ENCODE data around the gene MRPL47.
"Not testable (repeated sequence)": the region's sequence is repeated elsewhere in the genome, so short reads cannot be mapped to it uniquely, and the experiment has no call there.

Gene MRPL47

DNA sequence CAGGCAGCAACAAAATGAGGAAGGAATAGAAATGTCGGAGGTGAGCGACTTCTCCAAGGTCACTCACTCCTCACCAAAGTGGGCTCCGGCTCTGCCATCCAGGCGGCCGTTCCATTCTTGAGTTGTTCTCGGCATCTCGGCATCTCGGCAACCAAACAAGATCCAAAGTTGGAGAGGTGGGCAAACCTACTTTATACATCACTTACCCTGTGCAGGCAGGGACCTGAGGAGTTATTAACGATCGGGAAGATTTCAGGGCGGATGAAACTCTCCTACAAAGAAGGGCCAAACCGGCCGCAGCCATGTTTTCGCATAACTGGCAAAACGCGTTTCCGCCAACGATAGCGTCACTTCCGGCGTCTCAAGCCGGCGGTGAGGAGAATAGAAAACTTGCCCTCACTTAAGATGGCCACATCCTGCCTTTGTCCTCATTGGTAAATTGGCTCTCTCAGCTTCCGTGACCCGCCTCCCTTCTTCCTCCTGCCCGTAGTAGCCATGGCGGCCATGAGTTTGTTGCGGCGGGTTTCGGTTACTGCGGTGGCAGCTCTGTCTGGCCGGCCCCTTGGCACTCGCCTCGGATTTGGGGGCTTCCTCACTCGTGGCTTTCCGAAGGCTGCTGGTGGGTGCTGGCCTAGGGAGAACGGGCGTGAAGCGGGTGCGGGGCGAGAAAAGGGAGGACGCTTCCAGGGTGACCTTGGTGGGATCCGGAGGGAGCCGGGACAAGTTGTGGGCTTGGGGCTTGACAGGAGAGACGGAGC is at the start of gene MRPL47, which contains the start of gene NDUFB5:
MRPL47 (minus strand) TSS at position 318 of the 758 bp plus-strand sequence; CDS start at position 304, 14 bp downstream.
NDUFB5 (plus strand) TSS at position 474 of the 758 bp plus-strand sequence; CDS start at position 496, 22 bp downstream.
- DNase-seq: peak; percentile 92

DNA sequence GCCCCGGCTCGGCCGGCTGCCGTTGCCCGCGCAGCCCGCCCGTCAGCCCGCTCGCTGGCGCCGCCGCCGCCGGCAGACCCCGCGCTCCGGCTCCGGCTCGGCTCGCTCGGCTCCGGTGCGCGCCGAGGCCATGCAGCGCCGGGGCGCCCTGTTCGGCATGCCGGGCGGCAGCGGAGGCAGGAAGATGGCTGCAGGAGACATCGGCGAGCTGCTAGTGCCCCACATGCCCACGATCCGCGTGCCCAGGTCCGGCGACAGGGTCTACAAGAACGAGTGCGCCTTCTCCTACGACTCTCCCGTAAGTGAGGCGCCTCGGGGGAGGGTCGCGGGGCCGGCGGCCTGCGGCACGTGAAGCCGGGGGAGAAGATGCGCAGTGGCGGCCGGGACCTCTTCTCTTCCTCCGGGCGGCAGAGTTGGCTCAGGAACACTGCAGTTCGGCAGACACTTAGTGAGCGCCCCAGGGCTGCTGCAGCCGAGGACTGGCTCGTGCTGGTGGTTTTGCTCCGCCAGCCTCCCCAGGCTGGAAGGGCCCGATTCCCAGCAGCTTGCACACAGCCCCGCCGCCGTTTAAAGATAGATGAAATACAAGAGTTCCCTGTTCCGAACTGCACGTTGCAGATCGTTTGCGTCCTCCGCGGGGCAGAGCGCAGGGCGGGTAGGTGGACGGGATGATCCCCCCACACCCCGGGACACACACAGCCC is 48.8 kb upstream of the MRPL47 start:
- peak; percentile 65 for DNase-seq

DNA sequence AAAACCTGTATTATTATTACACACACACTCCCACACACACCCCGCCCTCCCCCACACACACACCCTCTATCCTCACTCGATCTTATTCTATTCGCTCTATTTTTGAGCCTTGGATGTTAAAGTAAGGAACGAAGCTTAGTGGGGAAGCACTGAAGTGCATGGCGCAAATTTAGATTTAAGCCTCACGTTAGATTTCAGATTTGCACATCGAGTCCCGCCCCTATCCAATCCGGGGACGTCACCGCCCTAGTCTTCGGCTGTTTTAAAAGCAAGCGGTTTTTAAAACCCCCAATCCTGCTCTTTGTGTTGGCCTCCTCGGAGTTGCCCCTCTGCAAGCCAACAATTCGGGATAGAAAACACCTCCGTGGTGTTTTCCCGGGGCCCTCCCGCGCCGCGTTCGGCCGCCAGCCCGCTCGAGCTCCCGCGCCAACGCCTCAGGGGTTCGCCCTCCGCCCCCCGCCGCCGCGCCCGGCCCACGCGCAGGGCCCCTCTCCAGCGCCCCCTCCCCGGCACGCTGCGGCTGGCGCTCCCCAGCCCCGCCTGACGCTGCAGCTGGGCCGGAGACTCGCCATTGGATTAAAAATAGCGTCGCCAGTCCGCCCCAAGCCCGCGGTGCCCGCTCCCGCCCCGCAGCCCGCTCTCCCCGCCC is 48.1 kb upstream of the MRPL47 start, which contains the start of gene USP13:
USP13 (plus strand) TSS at position 594 of the 649 bp plus-strand sequence. CDS start 186 bp downstream, outside the sequence.
- peak; percentile 60 for DNase-seq

DNA sequence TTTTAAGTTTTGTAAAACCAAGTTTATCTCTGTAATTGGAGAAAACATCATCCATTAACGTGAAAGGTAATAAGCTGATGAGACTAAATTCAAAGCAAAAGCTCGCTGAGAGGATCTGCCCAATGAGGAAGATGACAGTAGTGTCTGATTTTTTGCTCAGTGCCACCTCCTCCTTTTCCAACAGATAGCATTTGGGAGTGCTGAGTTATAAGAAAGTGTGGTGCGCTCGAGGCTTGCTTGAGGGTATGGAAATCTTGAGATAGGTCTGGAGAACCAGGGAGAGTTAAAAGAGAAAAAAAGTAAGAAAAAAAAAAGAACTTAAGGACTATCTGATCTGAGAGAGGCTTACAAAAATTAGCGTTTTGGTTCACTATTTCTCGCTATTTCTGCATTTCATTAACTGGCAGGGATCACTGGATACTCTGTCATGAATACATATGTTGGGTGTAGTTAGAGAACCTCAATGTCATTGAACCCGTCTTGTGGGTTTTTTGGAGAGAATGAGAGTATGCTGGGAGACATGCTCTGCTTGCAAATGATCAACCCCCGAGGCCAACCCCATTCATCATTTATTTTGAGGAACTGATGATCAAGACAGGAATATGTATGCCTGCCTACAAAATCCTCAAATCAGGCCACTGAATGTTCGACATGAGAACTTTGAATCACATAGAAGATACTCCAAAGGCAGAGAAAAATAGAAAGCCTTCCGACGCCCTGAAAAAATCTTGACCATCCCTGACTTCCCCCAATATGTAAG is 47.4 kb upstream of the MRPL47 start:
- no peak for DNase-seq

DNA sequence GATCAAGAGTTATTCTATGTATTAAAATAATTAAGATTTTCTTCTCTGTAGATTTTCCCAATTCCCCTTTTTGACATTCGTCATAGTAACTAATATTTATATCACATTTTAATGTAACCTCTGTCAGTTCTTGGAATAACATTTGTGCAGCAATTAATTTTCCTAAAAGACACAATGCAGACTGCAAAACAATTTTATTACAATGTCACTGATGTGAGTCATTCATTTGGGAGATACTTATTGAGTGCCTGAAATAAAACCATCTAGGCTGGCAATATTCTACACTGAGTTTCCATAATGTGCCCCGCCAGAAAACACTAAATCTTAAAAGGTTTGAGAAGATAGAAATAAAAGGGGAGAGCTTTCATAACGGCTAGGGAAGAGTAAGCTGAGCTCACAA is 41.7 kb upstream of the MRPL47 start:
- no peak for DNase-seq

DNA sequence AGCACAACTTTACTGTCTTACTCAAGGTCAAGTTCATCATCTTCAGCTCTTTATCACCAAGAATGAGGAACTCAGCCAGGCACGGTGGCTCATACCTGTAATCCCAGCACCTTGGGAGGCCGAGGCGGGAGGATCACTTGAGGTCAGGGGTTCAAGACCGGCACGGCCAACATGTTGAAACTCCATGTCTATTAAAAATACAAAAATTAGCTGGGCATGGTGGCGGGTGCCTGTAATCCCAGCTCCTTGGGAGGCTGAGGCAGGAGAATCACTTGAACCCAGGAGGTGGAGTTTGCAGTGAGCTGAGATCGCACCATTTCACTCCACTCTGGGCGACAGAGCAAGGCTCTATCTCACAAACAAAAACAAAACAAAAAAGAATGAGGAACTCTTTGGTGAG is 39.4 kb upstream of the MRPL47 start:
- not testable (repeated sequence) for DNase-seq

DNA sequence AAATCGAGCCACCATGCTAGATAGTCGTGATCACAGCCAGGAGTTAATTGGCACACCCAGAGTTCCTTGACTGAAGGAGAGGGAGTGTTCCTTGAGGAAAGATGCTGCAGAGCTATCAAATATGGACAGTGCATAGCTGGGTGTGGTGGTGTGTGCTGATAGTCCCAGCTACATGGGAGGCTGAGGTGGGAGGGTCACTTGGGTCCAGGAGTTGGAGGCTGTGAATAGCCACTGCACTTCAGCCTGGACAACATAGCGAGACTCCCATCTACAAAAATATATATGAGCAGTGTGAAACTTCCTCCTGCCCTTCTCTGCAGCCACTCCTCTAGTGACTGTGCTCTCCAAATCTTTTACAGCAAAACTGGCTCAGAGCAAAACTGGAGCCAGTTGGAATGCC is 38.4 kb upstream of the MRPL47 start:
- no peak for DNase-seq

DNA sequence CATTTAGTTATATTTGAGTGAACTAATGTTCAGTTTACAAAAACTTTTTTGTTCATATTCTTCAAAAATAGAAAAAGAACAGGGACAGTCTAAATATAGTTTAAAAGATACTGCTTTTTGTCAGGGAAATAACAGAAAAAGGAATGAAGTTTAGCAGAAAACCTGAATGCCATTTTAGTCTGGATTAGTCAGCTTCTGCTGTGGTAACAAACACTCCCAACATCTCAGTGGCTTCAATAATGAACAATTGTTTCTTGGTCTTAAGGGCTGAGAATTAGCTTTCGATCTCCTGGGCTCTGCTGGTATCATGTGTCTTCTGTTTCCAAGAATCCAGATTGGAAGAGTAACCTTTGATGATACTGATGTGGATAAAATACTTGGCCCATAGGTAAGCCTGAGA is 36.0 kb upstream of the MRPL47 start:
- no peak for DNase-seq

DNA sequence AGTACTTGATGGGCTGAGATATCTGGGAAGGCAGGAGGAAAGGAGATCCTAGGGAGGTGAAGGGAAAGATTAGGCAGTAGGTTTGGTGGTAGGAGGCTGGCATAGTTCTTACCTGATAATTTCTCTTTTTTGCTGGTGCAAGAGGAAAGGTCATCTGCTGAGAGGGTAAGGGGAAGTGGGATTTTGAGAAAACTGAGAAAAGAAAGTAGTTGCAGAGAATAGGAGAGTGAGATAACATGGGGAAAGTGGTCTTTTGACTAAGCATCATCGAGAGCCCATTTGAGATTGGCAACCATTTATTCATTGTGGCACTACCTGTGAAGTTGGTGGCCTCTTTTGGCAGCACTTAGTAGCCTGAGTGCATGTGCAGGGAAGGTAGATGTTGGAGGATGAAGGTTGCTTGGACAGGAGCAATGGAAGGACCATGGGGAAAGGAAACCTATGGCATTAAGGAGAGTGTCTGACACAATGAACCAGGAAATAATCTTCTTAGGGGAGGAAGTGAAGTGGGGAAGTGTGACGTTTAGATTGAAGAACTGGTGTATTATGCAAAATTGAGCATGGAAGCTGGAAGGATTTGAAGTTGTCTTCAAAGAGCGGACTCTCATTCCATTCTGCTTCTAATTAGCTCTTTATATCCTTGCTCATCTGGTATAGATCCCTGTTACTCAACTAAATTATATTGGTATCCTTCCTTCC is 26.5 kb upstream of the MRPL47 start:
- no peak for DNase-seq

DNA sequence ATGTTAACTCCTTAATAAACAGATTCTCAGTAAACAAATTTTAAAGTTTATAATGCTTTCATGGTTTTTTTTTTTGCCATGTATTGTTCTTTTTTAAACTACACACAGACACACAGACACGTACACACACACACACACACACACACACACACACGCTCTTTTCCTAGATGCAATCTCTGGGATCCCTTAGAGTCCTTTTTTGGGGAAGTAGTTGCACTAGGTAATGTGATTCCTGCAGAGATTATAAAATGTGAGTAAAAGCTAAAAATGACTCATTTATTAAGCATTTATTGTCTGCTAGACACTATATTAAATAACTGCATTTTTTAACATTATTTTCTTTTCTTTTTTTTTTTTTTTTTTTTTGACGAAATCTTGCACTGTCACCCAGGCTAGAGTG is 20.0 kb upstream of the MRPL47 start:
- DNase-seq: no peak

DNA sequence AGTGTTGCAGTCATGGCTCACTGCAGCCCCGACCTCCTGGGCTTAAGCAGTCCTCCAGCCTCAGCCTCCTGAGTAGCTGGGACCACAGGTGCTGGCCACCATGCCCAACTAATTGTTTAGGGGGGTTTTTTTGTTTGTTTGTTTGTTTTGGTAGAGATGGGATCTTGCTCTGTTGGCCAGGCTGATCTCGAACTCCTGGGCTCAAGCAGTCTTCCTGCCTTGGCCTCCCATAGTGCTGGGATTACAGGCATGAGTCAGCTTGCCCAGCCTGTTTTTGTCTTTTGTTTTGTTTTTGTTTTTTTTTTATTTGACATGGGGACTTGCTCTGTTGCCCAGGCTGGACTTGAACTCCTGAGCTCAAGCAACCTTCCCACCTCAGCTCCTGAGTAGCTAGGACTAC is 17.6 kb upstream of the MRPL47 start:
- no peak for DNase-seq

DNA sequence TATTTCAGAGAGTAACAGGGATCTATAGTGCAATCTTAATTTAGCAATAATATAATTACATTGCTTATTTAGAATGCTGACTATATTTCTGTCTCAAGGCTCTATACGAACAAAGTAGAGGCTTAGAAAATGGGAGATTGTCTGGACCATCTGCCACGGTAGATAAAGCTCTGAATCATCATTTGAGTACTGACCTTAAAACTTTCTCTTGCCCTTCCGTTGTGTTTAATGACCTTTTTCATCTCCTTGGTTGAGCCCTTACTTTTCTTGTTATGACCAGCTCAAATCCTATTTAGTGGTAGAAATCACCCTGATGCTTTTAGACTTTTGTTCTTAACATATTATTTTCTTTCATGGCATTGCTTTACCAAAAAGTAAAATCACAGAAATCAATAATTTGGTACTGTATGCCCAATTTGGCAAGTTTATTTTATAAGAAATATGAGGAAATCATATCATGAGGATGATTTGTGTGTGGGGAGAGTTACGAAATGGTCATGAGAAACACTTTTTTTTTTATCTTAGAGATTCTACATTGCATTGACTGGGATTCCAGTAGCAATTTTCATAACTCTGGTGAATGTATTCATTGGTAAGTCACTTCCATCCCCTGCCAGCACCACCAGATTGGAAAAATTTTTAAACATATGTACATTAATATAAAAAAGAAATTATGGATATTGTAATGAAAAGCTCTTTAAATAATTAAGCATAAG is 11.2 kb upstream of the MRPL47 start:
- no peak for DNase-seq

DNA sequence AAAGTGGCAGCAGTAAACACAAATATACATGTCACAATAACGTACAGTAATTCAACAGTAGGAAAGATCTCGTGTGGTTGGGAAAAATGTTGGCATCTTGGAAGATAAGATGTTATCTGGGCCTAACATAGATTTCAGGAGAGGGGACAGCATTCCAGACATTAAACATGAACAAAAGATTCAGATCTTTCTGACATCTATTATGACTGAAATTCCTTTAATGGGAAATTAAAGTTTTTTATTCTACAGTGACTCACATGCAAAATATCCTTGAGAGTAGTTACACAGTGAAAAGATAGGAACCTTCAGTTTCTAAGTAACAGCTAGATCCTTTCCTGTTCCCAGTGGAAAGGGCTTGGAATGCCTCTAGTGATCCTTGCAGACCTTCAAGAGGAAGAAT is 9.4 kb upstream of the MRPL47 start:
- no peak for DNase-seq

DNA sequence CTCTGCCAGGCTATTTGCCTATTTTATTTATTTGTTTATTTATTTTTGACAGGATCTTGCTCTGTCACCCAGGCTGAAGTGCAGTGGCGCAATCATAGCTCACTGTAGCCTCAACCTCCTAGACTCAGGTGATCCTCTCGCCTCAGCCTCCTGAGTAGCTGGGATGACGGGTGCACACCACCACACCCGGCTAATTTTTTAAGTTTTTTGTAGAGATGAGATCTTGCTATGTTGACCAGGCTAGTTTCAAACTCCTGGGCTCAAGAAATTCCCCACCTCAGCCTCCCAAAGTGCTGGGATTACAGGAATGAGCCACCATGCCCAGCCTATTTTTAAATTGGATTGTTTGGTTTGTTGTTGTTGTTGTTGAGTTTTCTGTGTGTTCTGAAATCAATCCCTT is 5.6 kb upstream of the MRPL47 start:
- no peak for DNase-seq

DNA sequence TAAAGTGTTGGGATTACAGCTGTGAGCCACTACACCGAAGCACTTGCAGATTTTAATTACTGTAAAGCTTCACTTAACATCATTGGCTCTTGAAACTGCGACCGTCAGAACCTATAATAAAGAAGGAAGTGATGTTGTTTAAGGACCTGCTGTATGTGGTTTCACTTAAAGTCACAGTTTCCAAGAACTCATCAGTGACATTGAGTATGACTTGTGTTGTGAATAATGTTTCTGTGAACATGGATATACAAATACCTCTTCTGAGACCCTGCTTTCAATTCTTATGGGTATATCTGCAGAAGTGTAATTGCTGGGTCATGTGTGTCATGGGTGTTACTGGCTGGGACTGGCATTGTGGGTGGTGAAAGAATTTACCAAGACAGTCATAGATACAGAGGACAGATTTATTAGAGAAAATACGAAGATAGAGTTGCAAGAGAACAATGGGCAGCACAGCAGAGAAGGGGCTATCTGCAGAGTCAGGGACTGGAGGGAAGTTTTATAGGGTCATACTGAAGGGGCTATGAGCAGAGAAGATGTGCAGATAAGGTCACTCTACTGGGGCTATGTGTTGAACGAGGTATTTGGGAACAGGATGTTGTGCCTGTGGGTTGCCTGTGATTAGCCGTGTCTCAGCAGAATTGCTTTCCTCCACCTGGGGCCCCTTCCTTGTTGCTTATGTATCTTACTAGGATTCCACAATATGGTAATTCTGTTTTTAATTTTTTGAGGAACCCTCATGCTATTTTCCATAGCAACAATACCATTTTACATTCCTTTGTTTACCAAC is 4.7 kb upstream of the MRPL47 start:
- no peak for DNase-seq

DNA sequence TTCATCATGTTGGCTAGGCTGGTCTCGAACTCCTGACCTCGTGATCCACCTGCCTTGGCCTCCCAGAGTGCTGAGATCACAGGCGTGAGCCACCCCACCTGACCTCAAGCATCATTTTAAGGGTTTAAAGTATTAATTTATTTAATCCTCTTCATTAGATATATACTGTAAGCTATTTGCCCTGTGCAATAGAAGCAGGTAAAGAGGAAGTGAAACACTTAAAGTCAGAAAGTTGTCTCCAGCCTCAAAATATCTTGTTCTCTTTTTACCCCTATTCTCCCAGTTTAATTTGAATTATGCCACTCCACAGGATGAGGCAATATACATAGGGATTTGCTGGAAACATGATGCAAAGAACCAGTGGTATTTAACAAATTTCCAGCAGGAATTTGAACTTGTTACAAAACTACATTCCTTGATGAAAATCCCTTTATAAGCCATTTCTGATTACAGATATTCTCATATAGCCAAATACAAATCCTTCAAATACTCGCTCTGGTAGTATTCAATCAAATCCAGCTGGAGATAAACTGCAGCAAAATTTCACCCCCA is 2.2 kb upstream of the MRPL47 start:
- DNase-seq: no peak

DNA sequence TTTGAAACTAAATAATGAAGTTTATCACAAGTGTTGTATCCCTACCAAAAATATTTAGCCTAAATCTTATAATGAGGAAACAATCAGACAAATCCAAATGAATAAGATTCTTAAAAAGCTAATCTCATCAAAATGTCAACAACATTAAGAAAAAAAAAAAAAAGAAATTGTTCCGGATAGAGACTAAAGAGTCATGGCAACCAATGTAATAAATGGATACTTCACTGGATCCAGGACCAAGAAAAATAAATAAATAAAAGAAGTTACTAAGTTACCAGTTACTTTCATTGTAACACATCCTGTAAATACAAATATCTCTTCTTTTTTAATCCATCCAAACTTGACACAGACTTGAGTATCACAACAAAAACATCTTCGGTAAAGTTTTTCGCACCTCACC is 607 bp downstream of the MRPL47 start:
- no peak for DNase-seq

DNA sequence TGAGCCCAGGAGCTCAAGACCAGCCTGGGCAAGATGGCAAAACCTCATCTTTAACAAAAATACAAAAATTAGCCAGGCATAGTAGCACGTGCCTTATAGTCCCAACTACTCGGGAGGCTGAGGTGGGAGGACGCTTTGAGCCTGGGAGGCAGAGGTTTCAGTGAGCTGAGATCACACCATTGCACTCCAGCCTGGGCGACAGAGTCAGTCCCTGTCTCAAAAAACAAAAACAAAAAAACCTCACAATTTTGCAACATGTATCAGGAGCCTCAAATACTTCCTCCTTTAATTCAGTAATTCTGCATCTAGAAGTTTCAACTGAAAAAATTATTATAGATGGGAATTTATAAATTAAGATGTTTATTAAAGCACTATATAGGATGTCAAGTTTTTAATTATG is 1.1 kb downstream of the MRPL47 start:
- DNase-seq: no peak

DNA sequence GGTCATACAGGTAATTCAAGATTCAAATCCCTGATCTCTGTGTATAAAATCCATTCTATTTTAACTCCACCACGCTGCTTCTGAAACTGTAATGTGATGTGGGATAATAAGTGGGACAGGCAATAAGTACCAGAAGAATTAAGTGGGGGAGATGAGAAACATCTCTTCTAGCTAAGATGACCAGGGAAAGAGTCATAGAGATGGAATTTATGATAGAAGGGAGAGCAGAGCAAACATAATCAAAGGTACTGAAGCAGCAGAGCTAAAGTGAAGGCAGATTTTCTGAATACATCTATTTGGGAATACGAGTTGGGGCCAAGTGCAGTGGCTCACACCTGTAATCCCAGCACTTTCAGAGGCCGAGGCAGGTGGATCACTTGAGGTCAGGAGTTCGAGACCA is 4.9 kb downstream of the MRPL47 start:
- no peak for DNase-seq

DNA sequence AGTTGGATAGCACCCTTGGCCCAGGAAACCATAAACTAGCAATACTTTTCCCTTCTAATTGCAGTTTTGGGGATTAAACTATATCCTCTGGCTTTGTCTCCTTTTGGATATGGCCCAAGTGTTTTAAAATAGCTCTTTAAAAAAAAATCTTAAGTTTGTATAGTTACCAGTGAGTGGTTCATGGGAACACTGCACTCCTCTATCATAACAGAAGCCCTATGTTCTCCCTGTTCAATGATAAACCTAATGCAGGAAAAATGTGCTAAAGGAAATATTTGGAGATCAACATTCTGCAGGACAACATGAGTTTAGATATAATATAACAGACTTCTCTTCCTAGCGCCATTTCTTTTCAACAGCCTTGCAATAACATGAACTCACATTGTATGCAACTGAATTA is 13.1 kb downstream of the MRPL47 start:
- no peak for DNase-seq

DNA sequence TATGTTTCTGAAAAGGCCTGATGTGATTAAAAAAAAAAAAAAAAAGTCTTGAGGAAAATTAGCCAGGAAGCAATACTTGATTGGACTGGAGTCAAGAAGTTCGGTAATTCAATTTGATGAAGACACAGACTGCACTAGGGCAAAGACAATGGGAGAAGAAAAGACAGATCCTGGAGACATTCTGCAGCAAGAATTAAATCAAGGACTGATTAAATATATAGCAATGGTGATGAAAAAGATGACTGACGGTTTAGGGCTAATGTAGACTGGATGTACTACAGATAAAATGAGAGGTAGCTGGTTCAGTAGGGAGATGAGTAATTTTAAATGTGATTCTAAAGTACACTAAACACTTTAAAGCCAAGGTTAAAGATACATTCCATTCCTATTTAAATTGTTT is 13.8 kb downstream of the MRPL47 start:
- no peak for DNase-seq

Data from NCI-H510A (cell line).